ENCODE results near the gene NFATC3. TPM values are rescaled to one million over a fixed set of nuclear protein-coding genes. Genes with fewer than 3 reads are reported as not detected.
A peak's percentile ranks its signal among the peaks of the same experiment; 100 is the strongest.

NFATC3 gene
- total RNA-seq, 4 donors from 2014 or later = 27.5 to 107 (median 41.6) TPM

GRCh38 chr16:68072038-68072695, 13.0 kb upstream of the NFATC3 start:
- Histone ChIP-seq H3K9me3 (no peaks in the 10 kb centered on the region), H3K27me3 (no peaks in the 10 kb centered on the region), H3K4me1 (peaks cover 8 to 37% (median 15%) of the 10 kb centered on the region in 4 donors), H3K36me3 (peaks cover 0 to 8% (median 0%) of the 10 kb centered on the region in 4 donors), H3K27ac (peak overlapping the region in 2 of 4 donors; percentile 0 to 15), H3K4me3 (no peak overlapping the region)
- DNase-seq = peak; percentile 66
- intact Hi-C loops (cut with DNase I; ENCODE audit: low total_unique reads) (no loop called here), in situ Hi-C loops (cut with MboI; ENCODE audit: low pct_ligation_motif_present in 1 of 4, low pct_unique_long_range_greater_than_20kb in 1 of 4, low sequenced_read_pairs in 3 of 4) (loop anchor here in 1 of 4 donors (10.0 kb wide), 1 partner anchor 153 kb away; no protein-coding TSS in a partner anchor)
- WGBS, 2 donors (ENCODE audit: low coverage in 1 of 2) = 64% methylated on average over 9 of the region's 9 CpGs; no CpG with 5 or more reads in 1 of the 2 donors
- TF ChIP-seq POLR2AphosphoS5 (IDR thresholded peaks at IDR 0.05) (peak in 1 of 3 donors; percentile 25), EP300 (IDR thresholded peaks at IDR 0.05; ENCODE audit: low read depth) (no peak), CTCF (IDR thresholded peaks at IDR 0.05) (no peak)

- WGBS, 2 donors (ENCODE audit: low coverage in 1 of 2) = 90% methylated on average over 9 of the region's 9 CpGs; no CpG with 5 or more reads in 1 of the 2 donors
- in situ Hi-C loops (cut with MboI; ENCODE audit: low pct_ligation_motif_present in 1 of 4, low pct_unique_long_range_greater_than_20kb in 1 of 4, low sequenced_read_pairs in 3 of 4) = loop anchor here in 1 of 4 donors (10.0 kb wide), 1 partner anchor 151 kb away; no protein-coding TSS in a partner anchor
- intact Hi-C loops (cut with DNase I; ENCODE audit: low total_unique reads) = no loop called here
- H3K9me3 ChIP-seq = no peaks in the 10 kb centered on the region
- H3K4me3 ChIP-seq = no peak overlapping the region
- H3K4me1 ChIP-seq = peaks cover 8 to 33% (median 12%) of the 10 kb centered on the region in 4 donors
- TF ChIP-seq POLR2A (IDR thresholded peaks at IDR 0.05) = no peak
- TF ChIP-seq POLR2AphosphoS5 (IDR thresholded peaks at IDR 0.05) = no peak
- no peak for TF ChIP-seq CTCF (IDR thresholded peaks at IDR 0.05)
- TF ChIP-seq EP300 (IDR thresholded peaks at IDR 0.05; ENCODE audit: low read depth) = no peak
- H3K27ac ChIP-seq = no peak overlapping the region
- no peaks in the 10 kb centered on the region for H3K27me3 ChIP-seq
- DNase-seq = no peak
- H3K36me3 ChIP-seq = peaks cover 0 to 8% (median 0%) of the 10 kb centered on the region in 4 donors
Observed at GRCh38 chr16:68073902-68074760, 11.0 kb upstream of the NFATC3 start.

GRCh38 chr16:68074850-68075555, 10.2 kb upstream of the NFATC3 start:
- intact Hi-C loops (cut with DNase I; ENCODE audit: low total_unique reads) = no loop called here
- H3K36me3 ChIP-seq = peaks cover 0 to 8% (median 0%) of the 10 kb centered on the region in 4 donors

More at GRCh38 chr16:68074850-68075555, 10.2 kb upstream of the NFATC3 start:
- in situ Hi-C loops (cut with MboI; ENCODE audit: low pct_ligation_motif_present in 1 of 4, low pct_unique_long_range_greater_than_20kb in 1 of 4, low sequenced_read_pairs in 3 of 4) = loop anchor here in 2 of 4 donors (10.0 to 25.0 kb wide), 2 partner anchors 150 to 162 kb away; partner anchors contain the start of genes ESRP2 (in 1 of the 2) and PLA2G15 (in 1 of the 2)
- Histone ChIP-seq H3K4me3 (no peak overlapping the region), H3K4me1 (peaks cover 11 to 35% (median 15%) of the 10 kb centered on the region in 4 donors), H3K9me3 (no peaks in the 10 kb centered on the region), H3K27me3 (no peaks in the 10 kb centered on the region), H3K27ac (no peak overlapping the region)
- WGBS, 2 donors (ENCODE audit: low coverage in 1 of 2) = 74 to 100% methylated on average over 1 to 6 of the region's 6 CpGs
- no peak for TF ChIP-seq POLR2AphosphoS5 (IDR thresholded peaks at IDR 0.05)
- TF ChIP-seq POLR2A (IDR thresholded peaks at IDR 0.05) = no peak
- no peak for TF ChIP-seq EP300 (IDR thresholded peaks at IDR 0.05; ENCODE audit: low read depth)
- TF ChIP-seq CTCF (IDR thresholded peaks at IDR 0.05) = no peak
- peak; percentile 68 for DNase-seq
